ENCODE data around the gene GUCA1C.

GUCA1C gene

DNA sequence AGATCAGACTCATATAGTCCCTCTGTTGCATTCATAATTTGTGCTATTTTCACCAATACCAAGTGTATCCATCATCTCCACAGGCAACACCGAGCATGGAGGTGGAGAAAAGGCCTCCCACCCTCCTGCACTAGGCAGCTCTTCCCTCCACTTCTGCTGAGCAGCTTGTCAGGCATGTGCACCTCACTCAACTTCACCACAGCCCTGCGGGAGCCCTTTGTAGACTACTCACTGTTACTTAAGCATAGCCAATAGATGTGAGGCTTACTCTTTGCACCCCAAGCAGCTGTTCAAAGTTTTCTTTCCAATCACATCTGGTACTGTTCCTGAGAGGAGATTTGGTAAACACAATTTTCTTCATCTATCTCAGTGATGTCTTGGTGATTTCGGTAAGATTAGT is 16.9 kb upstream of the GUCA1C start:
- no peak for DNase-seq (ENCODE audit: low read depth)
- H3K4me3 ChIP-seq (ENCODE audit: low read depth, low read length): no peak overlapping the region
- TF ChIP-seq, protein P1, sequence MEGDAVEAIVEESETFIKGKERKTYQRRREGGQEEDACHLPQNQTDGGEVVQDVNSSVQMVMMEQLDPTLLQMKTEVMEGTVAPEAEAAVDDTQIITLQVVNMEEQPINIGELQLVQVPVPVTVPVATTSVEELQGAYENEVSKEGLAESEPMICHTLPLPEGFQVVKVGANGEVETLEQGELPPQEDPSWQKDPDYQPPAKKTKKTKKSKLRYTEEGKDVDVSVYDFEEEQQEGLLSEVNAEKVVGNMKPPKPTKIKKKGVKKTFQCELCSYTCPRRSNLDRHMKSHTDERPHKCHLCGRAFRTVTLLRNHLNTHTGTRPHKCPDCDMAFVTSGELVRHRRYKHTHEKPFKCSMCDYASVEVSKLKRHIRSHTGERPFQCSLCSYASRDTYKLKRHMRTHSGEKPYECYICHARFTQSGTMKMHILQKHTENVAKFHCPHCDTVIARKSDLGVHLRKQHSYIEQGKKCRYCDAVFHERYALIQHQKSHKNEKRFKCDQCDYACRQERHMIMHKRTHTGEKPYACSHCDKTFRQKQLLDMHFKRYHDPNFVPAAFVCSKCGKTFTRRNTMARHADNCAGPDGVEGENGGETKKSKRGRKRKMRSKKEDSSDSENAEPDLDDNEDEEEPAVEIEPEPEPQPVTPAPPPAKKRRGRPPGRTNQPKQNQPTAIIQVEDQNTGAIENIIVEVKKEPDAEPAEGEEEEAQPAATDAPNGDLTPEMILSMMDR (conservative IDR thresholded peaks at IDR 0.05; ENCODE audit: low read depth, low read length): no peak

DNA sequence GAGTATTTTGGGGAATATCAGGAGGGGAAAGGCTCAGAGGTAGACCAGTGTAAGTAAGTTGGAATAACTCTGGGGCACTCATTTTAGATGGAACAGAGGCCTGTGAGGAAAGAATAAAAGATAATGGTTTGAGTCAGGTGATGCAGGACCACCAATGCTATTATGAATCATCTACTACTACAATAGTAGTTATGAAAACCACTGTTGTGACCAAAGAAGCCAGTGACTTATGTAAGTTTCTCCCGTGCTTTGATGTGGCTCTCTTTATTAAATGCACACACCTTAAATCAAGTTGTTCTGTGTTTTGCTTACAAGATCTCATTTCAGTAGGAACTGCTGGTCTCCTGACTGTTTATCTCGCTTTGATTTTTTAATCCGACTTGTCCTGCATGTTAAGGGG is 13.1 kb upstream of the GUCA1C start:
- DNase-seq (ENCODE audit: low read depth): no peak
- H3K4me3 ChIP-seq (ENCODE audit: low read depth, low read length): no peak overlapping the region
- TF ChIP-seq, protein P1 (conservative IDR thresholded peaks at IDR 0.05; ENCODE audit: low read depth, low read length): no peak

DNA sequence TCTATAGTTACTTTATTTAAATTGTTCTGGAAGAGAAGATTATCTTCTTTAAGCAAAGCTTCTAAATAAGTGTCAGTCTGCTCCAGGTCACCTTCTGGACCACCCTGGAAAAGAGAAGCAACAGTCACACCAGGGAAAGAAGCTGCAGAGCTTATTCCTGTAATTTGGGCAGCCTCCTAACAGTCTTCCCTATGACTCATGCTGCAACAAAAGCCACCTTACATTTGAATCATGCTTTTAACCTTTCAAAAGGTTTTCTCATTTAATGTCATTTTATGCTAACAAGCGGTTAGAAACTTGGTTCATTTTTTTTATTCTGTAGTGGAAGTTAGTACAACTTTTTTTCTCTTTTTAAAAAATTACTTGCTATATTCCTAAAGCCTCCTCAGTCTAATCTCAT is 5.3 kb upstream of the GUCA1C start:
- DNase-seq (ENCODE audit: low read depth): no peak
- TF ChIP-seq, protein P1 (conservative IDR thresholded peaks at IDR 0.05; ENCODE audit: low read depth, low read length): no peak
- H3K4me3 ChIP-seq (ENCODE audit: low read depth, low read length): no peak overlapping the region

DNA sequence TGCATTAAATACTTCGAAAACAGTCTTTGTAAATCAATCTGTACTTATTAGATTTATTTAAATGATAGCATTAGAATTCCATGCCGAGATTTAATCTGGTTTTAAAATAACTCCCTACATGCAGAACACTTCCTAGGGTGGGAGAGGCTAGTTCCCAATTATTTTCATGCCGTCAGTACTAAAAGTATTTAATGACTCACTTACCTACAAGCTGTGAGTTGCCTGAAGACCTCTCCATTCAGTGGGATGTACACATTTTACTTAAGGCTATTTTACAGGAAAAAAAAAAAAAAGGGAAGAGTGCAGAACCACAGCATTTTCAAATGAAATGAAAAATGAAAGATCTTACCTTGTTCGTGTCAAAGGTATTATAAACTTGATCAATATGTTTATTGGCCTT is 469 bp downstream of the GUCA1C start:
- H3K4me3 ChIP-seq (ENCODE audit: low read depth, low read length): no peak overlapping the region
- TF ChIP-seq, protein P1 (conservative IDR thresholded peaks at IDR 0.05; ENCODE audit: low read depth, low read length): no peak
- DNase-seq (ENCODE audit: low read depth): no peak

DNA sequence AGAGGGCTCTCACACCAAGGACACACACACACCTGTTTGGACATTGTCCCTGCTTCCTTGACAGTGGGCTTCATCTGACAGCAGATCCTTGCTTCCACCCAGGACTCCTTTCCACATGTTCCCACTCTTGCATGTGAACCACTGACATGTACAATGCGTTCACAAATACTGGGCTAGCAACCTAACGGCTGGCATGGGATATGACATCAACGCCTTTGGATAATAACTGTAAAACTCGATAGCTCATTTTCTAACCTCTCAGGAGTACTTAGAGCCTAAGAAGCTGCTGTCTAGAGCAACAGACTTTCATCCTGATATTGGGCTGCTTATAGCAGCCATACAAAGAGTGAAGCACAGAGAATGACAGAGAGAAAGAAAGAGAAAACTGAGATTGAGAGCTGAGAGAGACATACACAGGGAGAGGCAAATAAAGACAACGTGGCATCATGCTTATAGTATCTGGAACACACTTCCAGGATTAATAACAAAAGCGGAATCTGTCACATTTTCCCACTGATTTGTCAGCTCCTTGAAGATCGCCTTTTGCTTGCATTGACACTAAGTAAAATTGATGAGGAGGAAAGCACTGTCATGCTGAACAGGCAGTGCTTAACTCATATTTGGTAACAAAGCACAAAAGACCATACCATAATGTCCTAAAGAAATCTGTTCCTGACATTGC is 1.7 kb downstream of the GUCA1C start:
- H3K4me3 ChIP-seq (ENCODE audit: low read depth, low read length): no peak overlapping the region
- no peak for DNase-seq (ENCODE audit: low read depth)
- TF ChIP-seq, protein P1 (conservative IDR thresholded peaks at IDR 0.05; ENCODE audit: low read depth, low read length): no peak

DNA sequence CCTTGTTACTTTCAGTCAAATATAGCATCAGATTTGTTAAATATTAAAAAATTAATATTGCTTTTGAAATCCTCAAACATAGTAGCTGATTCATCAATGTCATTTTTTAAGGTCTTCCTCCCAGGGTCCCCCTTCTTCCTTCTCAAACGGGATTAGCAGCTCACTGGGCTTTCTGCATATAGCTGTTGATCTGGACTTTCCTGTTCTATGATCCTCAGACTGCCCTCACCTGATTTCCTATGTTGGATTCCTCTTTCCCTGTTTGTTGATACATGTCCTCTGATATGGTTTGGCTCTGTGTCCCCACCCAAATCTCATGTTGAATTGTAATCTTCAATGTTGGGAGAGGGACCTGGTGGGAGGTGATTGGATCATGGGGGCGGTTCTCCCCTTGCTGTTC is 5.8 kb downstream of the GUCA1C start:
- no peak for DNase-seq (ENCODE audit: low read depth)
- H3K4me3 ChIP-seq (ENCODE audit: low read depth, low read length): no peak overlapping the region
- TF ChIP-seq, protein P1 (conservative IDR thresholded peaks at IDR 0.05; ENCODE audit: low read depth, low read length): no peak

Measured in choroid plexus epithelial cell (primary cell).